Fibroblast of skin of right biceps (primary cell): ENCODE measurements around the gene ACTBL2.

Source experiments
- DNase-seq: peaks from one replicate; pipeline ENCODE4 v3.0.0-alpha.2; 2013

The ACTBL2 gene

GRCh38 chr5:57448287-57448686, 34.3 kb downstream of the ACTBL2 start:
- DNase-seq, result no peak

- DNase-seq, result peak; percentile 80
These were observed 35.0 kb downstream of the ACTBL2 start for GRCh38 chr5:57447658-57448057.

- no peak for DNase-seq
These were observed 35.6 kb downstream of the ACTBL2 start for GRCh38 chr5:57446966-57447365.

GRCh38 chr5:57445705-57446037, 36.9 kb downstream of the ACTBL2 start:
- peak; percentile 59 for DNase-seq

- DNase-seq, result no peak
These were observed 37.5 kb downstream of the ACTBL2 start for GRCh38 chr5:57445006-57445704.

- peak; percentile 99 for DNase-seq
These were observed 40.4 kb downstream of the ACTBL2 start for GRCh38 chr5:57442080-57442839.

GRCh38 chr5:57441557-57441956, 41.1 kb downstream of the ACTBL2 start:
- DNase-seq, result peak; percentile 99

- DNase-seq, result no peak
These were observed 43.0 kb downstream of the ACTBL2 start for GRCh38 chr5:57439601-57440000.

GRCh38 chr5:57437976-57438805, 44.4 kb downstream of the ACTBL2 start:
- peak; percentile 77 for DNase-seq

- DNase-seq, result no peak
These were observed 46.0 kb downstream of the ACTBL2 start for GRCh38 chr5:57436586-57436985.

GRCh38 chr5:57435701-57436134, 46.9 kb downstream of the ACTBL2 start:
- peak; percentile 95 for DNase-seq

- no peak for DNase-seq
These were observed 47.9 kb downstream of the ACTBL2 start for GRCh38 chr5:57434683-57435082.

GRCh38 chr5:57434227-57434640, 48.4 kb downstream of the ACTBL2 start:
- DNase-seq, result peak; percentile 90

- DNase-seq, result no peak
These were observed 49.7 kb downstream of the ACTBL2 start for GRCh38 chr5:57432876-57433275.

GRCh38 chr5:57431759-57432158, 50.9 kb downstream of the ACTBL2 start:
- DNase-seq, result no peak
